Loucy (cell line): ENCODE results near the gene PPFIA3.

Experiments
- EZH2phosphoT487 ChIP-seq: fragments of 200-600 bp; IDR thresholded peaks from 2 replicates; pipeline ENCODE4 v1.6.1; 2018; ENCODE audit warnings: antibody characterized with exemption, mild to moderate bottlenecking, moderate library complexity, borderline replicate concordance
- TF ChIP-seq, protein P1 (sequence below): fragments of 200-600 bp; sonication (generic); conservative IDR thresholded peaks from 2 replicates; pipeline ENCODE4 v1.5.1; 2014; ENCODE audit warnings: mild to moderate bottlenecking, antibody characterized with exemption, low read length

DNA sequence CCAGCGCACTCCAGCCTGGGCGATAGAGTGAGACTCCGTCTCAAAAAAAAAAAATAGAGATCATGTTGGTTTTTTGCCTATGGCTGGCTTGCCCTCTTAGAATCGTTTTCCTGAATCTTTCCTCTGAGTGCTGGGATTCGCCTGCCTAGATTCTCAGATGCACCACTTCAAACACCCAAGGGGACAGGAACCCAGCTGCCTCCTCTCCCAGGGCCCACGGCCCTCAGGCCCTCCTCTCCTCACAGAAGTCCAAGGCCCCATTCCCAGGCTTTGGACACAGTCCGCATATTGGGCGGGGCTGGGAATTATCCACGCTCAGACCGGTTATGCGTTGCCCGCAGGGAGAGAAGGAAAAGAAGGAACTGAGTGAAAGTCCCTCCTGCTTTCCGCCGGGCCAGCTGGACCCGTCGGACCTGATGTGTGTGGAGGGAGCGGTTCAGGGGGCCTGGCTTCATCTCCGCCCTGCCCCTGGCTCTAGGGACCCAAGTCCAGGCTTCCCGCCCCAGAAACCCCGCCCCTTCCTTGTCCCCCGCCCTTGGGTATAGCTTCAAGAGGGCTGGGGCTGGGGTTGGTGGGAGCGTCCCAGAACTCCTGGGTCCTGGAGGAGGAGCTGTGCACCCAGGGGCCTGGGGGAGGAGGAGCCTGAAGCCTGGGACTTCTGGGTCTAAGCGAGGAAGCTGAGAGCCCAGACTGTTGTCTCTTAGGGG is 5.8 kb downstream of the PPFIA3 start:
- TF ChIP-seq, protein P1, sequence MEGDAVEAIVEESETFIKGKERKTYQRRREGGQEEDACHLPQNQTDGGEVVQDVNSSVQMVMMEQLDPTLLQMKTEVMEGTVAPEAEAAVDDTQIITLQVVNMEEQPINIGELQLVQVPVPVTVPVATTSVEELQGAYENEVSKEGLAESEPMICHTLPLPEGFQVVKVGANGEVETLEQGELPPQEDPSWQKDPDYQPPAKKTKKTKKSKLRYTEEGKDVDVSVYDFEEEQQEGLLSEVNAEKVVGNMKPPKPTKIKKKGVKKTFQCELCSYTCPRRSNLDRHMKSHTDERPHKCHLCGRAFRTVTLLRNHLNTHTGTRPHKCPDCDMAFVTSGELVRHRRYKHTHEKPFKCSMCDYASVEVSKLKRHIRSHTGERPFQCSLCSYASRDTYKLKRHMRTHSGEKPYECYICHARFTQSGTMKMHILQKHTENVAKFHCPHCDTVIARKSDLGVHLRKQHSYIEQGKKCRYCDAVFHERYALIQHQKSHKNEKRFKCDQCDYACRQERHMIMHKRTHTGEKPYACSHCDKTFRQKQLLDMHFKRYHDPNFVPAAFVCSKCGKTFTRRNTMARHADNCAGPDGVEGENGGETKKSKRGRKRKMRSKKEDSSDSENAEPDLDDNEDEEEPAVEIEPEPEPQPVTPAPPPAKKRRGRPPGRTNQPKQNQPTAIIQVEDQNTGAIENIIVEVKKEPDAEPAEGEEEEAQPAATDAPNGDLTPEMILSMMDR = no peak
- no peak for TF ChIP-seq EZH2phosphoT487
